WI38 (cell line): ENCODE measurements around the gene YIPF1.

Experiments
- H3K4me3 ChIP-seq: 2 replicates; pipeline ENCODE4 v1.5.1; 2011; ENCODE audit warnings: low read depth, mild to moderate bottlenecking, control low read depth, low read length
- CTCF ChIP-seq: IDR thresholded peaks from 2 replicates; pipeline ENCODE4 v1.5.1; 2012; ENCODE audit warnings: low read depth, mild to moderate bottlenecking, control low read depth, low read length

Gene YIPF1

GRCh38 chr1:53906121-53906520 is 16.5 kb upstream of the YIPF1 start:
- H3K4me3 ChIP-seq: no peak overlapping the region
- no peak for TF ChIP-seq CTCF

DNA sequence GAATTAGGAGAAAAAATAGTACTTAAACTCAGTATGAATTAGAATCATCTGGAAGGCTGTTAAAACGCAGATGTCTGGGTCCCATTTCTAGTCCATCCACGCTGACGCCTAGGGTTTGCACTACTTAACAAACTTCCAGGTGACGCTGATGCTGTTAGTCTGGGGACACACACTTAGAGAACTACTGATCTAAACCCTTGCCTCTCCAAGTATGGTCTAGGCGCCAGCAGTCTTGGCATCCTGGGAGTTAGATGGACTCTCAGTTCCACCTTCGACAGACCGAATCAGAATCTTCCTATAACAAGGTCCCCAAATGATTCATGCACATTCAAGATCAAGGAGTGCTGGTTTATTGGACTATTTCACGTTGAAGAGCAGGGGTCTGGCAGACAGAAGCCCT is 15.9 kb upstream of the YIPF1 start:
- H3K4me3 ChIP-seq: no peak overlapping the region
- no peak for TF ChIP-seq CTCF

DNA sequence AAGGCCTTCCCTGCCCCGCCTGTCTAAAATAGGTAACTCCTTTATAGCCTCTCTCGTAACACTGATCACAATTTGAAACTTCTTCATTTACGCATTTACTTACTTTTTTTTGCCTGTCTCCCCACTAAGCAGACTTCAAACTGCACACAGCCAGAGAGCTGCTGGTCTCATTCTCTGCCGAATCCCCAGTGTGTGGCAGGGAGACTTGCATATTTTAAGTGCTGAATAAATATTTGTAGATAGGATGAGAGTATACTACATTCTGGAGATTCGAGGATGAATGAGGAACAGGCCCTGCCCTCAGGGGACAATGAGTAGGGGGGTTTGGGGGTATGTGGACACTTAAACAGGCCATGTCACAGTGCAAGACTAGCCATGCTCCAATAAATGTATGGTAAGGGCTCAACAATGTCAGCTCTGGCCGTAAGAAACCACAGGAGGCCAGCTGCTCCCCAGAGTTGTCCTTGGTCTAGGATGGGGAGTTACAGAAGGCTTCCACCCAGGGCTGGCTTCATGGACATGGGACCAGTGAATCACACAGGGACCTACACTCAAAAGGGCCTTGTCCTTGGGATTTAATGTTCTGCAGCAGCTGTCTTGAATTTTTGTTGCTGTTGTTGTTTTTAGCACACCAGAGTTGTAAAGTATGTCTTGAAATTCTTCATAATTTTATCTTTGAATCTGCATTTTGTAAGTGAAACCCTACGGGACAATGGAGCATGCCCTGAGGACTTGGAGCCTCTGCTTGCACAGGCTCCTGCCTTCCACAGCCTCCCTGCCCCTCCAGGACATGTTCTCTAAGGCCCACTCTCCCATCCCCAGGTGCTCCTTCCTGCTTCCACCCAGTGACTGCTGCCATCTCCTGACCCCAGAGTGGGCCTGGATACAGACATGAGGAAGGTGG is 12.9 kb upstream of the YIPF1 start:
- H3K4me3 ChIP-seq: no peak overlapping the region
- no peak for TF ChIP-seq CTCF

DNA sequence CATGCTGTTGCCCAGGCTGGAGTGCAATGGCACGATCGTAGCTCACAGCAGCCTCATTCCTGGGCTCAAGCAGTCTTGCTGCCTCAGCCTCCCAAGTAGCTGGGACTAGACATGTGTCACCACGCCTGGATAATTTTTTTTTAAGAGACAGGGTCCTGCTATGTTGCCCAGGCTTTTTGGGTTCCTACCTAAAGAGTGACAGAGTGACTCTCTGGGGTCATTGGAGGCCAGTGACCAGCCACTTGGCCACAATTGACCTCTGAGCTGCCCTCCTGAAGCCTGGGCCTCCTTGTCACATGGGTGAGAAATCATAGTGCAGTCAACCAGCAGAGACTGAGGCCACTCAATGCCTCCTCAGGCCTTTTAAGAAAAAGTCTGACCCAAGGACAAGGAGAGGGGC is 10.1 kb upstream of the YIPF1 start:
- TF ChIP-seq CTCF: no peak

GRCh38 chr1:53899206-53899628 is 9.6 kb upstream of the YIPF1 start:
- no peak overlapping the region for H3K4me3 ChIP-seq
- no peak for TF ChIP-seq CTCF

More for the DNA sequence above, 10.1 kb upstream of the YIPF1 start:
- no peak overlapping the region for H3K4me3 ChIP-seq

GRCh38 chr1:53896635-53897229 is 7.1 kb upstream of the YIPF1 start:
- TF ChIP-seq CTCF: no peak

GRCh38 chr1:53895421-53895820 is 5.8 kb upstream of the YIPF1 start:
- TF ChIP-seq CTCF: no peak
- no peak overlapping the region for H3K4me3 ChIP-seq

More at GRCh38 chr1:53896635-53897229, 7.1 kb upstream of the YIPF1 start:
- H3K4me3 ChIP-seq: no peak overlapping the region
